Activated CD4-positive, alpha-beta T cell treated with anti-CD3 and anti-CD28 coated beads for 48 hours (primary cell): ENCODE results near the gene UGT1A4.
"Not testable (repeated sequence)": the region's sequence is repeated elsewhere in the genome, so short reads cannot be mapped to it uniquely, and the experiment has no call there.

Experiments
- DNase-seq: peaks from one replicate; pipeline ENCODE4 v3.0.0-alpha.2; 2020

Gene UGT1A4

GRCh38 chr2:233751212-233752009 is 32.9 kb downstream of the UGT1A4 start:
- not testable (repeated sequence) for DNase-seq

GRCh38 chr2:233754872-233755611 is 36.5 kb downstream of the UGT1A4 start:
- no peak for DNase-seq

GRCh38 chr2:233756429-233757081 is 38.0 kb downstream of the UGT1A4 start:
- no peak for DNase-seq

- DNase-seq: no peak
Measured at GRCh38 chr2:233758141-233758540, 39.6 kb downstream of the UGT1A4 start.

GRCh38 chr2:233758849-233759248 is 40.3 kb downstream of the UGT1A4 start:
- DNase-seq: no peak

GRCh38 chr2:233760043-233760442 is 41.5 kb downstream of the UGT1A4 start, which contains the start of gene UGT1A1:
UGT1A1 (plus strand) TSS chr2:233760270; CDS start chr2:233760288, 18 bp downstream.
- no peak for DNase-seq

- DNase-seq: no peak
Measured at GRCh38 chr2:233761040-233761769, 42.7 kb downstream of the UGT1A4 start.

GRCh38 chr2:233764264-233764663 is 45.7 kb downstream of the UGT1A4 start:
- no peak for DNase-seq

GRCh38 chr2:233764761-233765160 is 46.2 kb downstream of the UGT1A4 start:
- no peak for DNase-seq

- no peak for DNase-seq
Measured at GRCh38 chr2:233766416-233766815, 47.9 kb downstream of the UGT1A4 start.

GRCh38 chr2:233768076-233768475 is 49.5 kb downstream of the UGT1A4 start:
- DNase-seq: no peak

- no peak for DNase-seq
Measured at GRCh38 chr2:233769260-233769659, 50.7 kb downstream of the UGT1A4 start.

- no peak for DNase-seq
Measured at GRCh38 chr2:233772153-233772552, 53.6 kb downstream of the UGT1A4 start.

GRCh38 chr2:233772583-233772982 is 54.0 kb downstream of the UGT1A4 start:
- DNase-seq: no peak

- no peak for DNase-seq
Measured at GRCh38 chr2:233773854-233774253, 55.3 kb downstream of the UGT1A4 start.

GRCh38 chr2:233775414-233775813 is 56.9 kb downstream of the UGT1A4 start:
- DNase-seq: no peak

- DNase-seq: no peak
Measured at GRCh38 chr2:233778030-233778429, 59.5 kb downstream of the UGT1A4 start, which contains the start of gene MROH2A. MROH2A (plus strand) TSS chr2:233778330; CDS start chr2:233779359, 1,029 bp downstream.

GRCh38 chr2:233779722-233780121 is 61.2 kb downstream of the UGT1A4 start:
- DNase-seq: no peak

- no peak for DNase-seq
Measured at GRCh38 chr2:233780771-233781170, 62.2 kb downstream of the UGT1A4 start.

GRCh38 chr2:233789554-233789953 is 71.0 kb downstream of the UGT1A4 start:
- DNase-seq: no peak

- no peak for DNase-seq
Measured at GRCh38 chr2:233791151-233791882, 72.8 kb downstream of the UGT1A4 start.

- DNase-seq: no peak
Measured at GRCh38 chr2:233791883-233792329, 73.4 kb downstream of the UGT1A4 start.
